HG02938 (cell line): ENCODE data around the gene NDUFS7.
"Not testable (repeated sequence)": the region's sequence is repeated elsewhere in the genome, so short reads cannot be mapped to it uniquely, and the experiment has no call there.

Source experiments
- ATAC-seq: cut with Tn5 transposase; IDR thresholded peaks from one replicate; pipeline ENCODE4 v1.9.1; 2021; ENCODE audit warnings: mild to moderate bottlenecking, moderate library complexity; ENCODE audit not compliant: unreplicated experiment

Gene NDUFS7

GRCh38 chr19:1416014-1416841 lies 32.5 kb downstream of the NDUFS7 start:
- ATAC-seq = no peak

GRCh38 chr19:1417145-1417544 lies 33.4 kb downstream of the NDUFS7 start:
- ATAC-seq = no peak

GRCh38 chr19:1417681-1418495 lies 34.2 kb downstream of the NDUFS7 start:
- ATAC-seq = no peak

- ATAC-seq = no peak
Measured at GRCh38 chr19:1418496-1418775, 34.7 kb downstream of the NDUFS7 start.

- no peak for ATAC-seq
Measured at GRCh38 chr19:1418951-1419738, 35.4 kb downstream of the NDUFS7 start.

GRCh38 chr19:1420085-1420484 lies 36.4 kb downstream of the NDUFS7 start:
- not testable (repeated sequence) for ATAC-seq

- ATAC-seq = no peak
Measured at GRCh38 chr19:1420590-1420989, 36.9 kb downstream of the NDUFS7 start.

- no peak for ATAC-seq
Measured at GRCh38 chr19:1421218-1421957, 37.7 kb downstream of the NDUFS7 start.

- ATAC-seq = no peak
Measured at GRCh38 chr19:1421958-1422305, 38.2 kb downstream of the NDUFS7 start.

GRCh38 chr19:1422360-1422759 lies 38.7 kb downstream of the NDUFS7 start:
- no peak for ATAC-seq

GRCh38 chr19:1422943-1423342 lies 39.2 kb downstream of the NDUFS7 start:
- no peak for ATAC-seq

- no peak for ATAC-seq
Measured at GRCh38 chr19:1423436-1424191, 39.9 kb downstream of the NDUFS7 start.

- no peak for ATAC-seq
Measured at GRCh38 chr19:1424192-1424955, 40.7 kb downstream of the NDUFS7 start.

GRCh38 chr19:1425102-1425837 lies 41.6 kb downstream of the NDUFS7 start:
- no peak for ATAC-seq

- ATAC-seq = no peak
Measured at GRCh38 chr19:1425902-1426301, 42.2 kb downstream of the NDUFS7 start.

GRCh38 chr19:1426736-1427135 lies 43.0 kb downstream of the NDUFS7 start:
- ATAC-seq = no peak

GRCh38 chr19:1427221-1427920 lies 43.7 kb downstream of the NDUFS7 start:
- no peak for ATAC-seq

- ATAC-seq = no peak
Measured at GRCh38 chr19:1428738-1429391, 45.2 kb downstream of the NDUFS7 start.
